K562 (cell line): ENCODE data around the gene ABCC10. TPM values are rescaled to one million over a fixed set of nuclear protein-coding genes. Genes with fewer than 3 reads are reported as not detected.

Experiments
- MGA ChIP-seq: fragments of 450-650 bp; IDR thresholded peaks from 2 replicates; pipeline ENCODE4 v1.6.1; 2016; ENCODE audit warnings: mild to moderate bottlenecking, moderate library complexity
- RREB1 ChIP-seq: fragments of 250-450 bp; sonication (Bioruptor Pico); IDR thresholded peaks from 2 replicates; pipeline ENCODE4 v1.4.0; 2020
- RUNX1 ChIP-seq: sonication (generic); IDR thresholded peaks from 2 replicates; pipeline ENCODE4 v1.6.1; 2016; ENCODE audit warnings: antibody characterized with exemption, low read depth
- SIX5 ChIP-seq, 2 experiments: IDR thresholded peaks; 2 replicates each; pipeline ENCODE4 v1.6.1; 2011; ENCODE audit warnings: low read length in 2 of 2, borderline replicate concordance in 1 of 2, low read depth in 1 of 2, mild to moderate bottlenecking in 1 of 2, moderate library complexity in 1 of 2; ENCODE audit not compliant: insufficient read depth in 1 of 2
- YBX1 ChIP-seq: fragments of 450-650 bp; IDR thresholded peaks from 2 replicates; pipeline ENCODE4 v1.7.1; 2016; ENCODE audit warnings: mild to moderate bottlenecking
- polyA plus RNA-seq, 8 experiments: library from polyadenylated mRNA; depleted of rRNA in 4 of 8; stranded (reverse) in 5 of 8; unstranded in 3 of 8; fragments of >200 nt; fragmentation: Nextera tagmentation in 2 of 8; fragmentation: Illumina TruSeq in 1 of 8; extraction: Ambion mirVana in 2 of 8; extraction: Trizol in 1 of 8; gene quantifications; 2 replicates each; pipeline versions ENCODE4 v1.2.1 to v1.2.3, GENCODE V29; 2011 to 2014; ENCODE audit warnings: inconsistent platforms in 1 of 8, missing spikeins in 1 of 8
- total RNA-seq, 7 experiments: library from RNA; depleted of rRNA in 6 of 7; stranded (reverse); fragments of >200 nt in 6 of 7; fragmentation: Illumina TruSeq in 2 of 7; extraction: Trizol in 2 of 7; gene quantifications; 2 replicates each; pipeline versions ENCODE4 v1.2.1 to v1.2.3, GENCODE V29; 2011 to 2021; ENCODE audit warnings: low replicate concordance in 1 of 7

The ABCC10 gene
- total and polyA plus RNA-seq, 9 of the 15 experiments (the other 6 are each of a cell fraction or from before 2014, with no cell fraction given), result 2.4 to 29.1 (median 13.7) TPM

- no peak for TF ChIP-seq RREB1 (CRISPR knock-in tag)
- TF ChIP-seq RUNX1, result 0 out of 2 replicates have a peak, but pooled peaks have one; percentile 42
- no peak for TF ChIP-seq YBX1
- TF ChIP-seq MGA, result peak; percentile 90
- TF ChIP-seq SIX5 (IDR thresholded peaks at IDR 0.05; ENCODE audit: borderline replicate concordance in 1 of 2, insufficient read depth in 1 of 2, low read depth in 1 of 2, low read length in 2 of 2), result no peak
Measured at GRCh38 chr6:43391440-43392031, 35.8 kb upstream of the ABCC10 start (continued).
